ENCODE results near the gene LRRC56. TPM values are rescaled to one million over a fixed set of nuclear protein-coding genes. Genes with fewer than 3 reads are reported as not detected.

LRRC56 gene
- total and polyA plus RNA-seq, 2 of the 13 experiments (the other 11 are each of a cell fraction or from before 2014, with no cell fraction given) = 0.11 to 0.29 TPM

DNA sequence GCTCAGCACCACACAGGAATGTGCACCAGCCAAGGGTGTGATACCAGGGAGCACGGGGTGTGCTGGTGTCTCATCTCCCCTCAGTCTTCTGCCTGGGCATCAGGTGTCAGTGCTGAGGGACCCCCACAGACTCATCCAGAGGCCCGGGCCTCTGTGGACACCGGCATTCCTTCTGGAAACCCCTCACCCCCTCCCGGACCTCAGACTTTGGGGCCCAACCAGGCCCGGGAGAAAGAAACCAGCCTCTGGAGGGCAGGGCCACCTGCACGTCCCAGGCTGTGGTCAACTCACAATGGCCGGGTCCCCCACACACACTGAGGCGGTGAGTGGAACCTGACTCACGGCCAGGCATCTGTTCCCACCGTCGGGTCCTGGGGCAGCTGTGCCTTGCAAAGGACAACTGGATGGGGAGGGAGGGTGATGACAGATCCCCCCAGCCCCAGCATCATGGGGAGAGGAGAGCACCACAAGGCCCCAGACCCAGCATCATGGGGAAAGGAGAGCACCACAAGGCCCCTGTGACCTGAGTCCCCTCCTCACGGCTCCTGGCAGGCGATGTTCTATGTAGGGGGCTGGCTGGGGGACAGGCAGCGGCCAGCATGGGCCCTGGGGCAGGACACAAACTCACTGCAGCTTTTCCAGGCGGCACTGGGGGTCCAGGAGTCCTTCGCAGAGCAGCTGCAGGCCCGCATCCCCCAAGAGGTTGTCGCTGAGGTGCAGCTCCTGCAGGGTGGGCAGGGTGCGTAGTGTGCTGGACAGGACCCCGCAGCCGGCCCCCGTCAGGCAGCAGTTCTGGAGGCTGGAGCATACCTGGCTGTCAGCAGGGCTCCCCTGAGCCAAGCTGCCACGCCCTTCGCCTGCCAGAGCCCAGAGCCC is 37.9 kb upstream of the LRRC56 start:
- Histone ChIP-seq H3K4me3 (replicated peaks in 1 of 3; ENCODE audit: insufficient read depth in 1 of 3, low read depth in 2 of 3, low read length in 3 of 3) (no peak overlapping the region), H3K4me2 (ENCODE audit: low read depth, low read length) (no peak overlapping the region), H4K20me1 (ENCODE audit: insufficient read depth, low read length) (no peaks in the 10 kb centered on the region), H3K9ac (ENCODE audit: insufficient read depth, low read depth, low read length) (no peak overlapping the region), H3K9me3 (ENCODE audit: low read length) (no peaks in the 10 kb centered on the region), H3K36me3 (replicated peaks in 1 of 2; ENCODE audit: control insufficient read depth in 1 of 2, insufficient read depth in 2 of 2, low read length in 2 of 2) (peaks cover 37 to 59% of the 10 kb centered on the region in 2 experiments), H3K27ac (ENCODE audit: extremely low read length, insufficient read depth, low read length) (no peak overlapping the region), H2AFZ (ENCODE audit: low read length) (no peak overlapping the region), H3K27me3 (ENCODE audit: control insufficient read depth in 1 of 2, insufficient read depth in 2 of 2, low read length in 2 of 2) (no peaks in the 10 kb centered on the region), H3K79me2 (ENCODE audit: insufficient read depth, low read length) (peaks cover 11% of the 10 kb centered on the region), H3K4me1 (ENCODE audit: insufficient read depth, low read length) (peaks cover under 1% of the 10 kb centered on the region)
- DNase-seq (ENCODE audit: low spot score) (no peak), ATAC-seq (no peak), FAIRE-seq (no peak)
- WGBS (ENCODE audit: low lambda C conversion rate) = 97% methylated on average over 6 of the region's 24 CpGs
- POLR2A ChIA-PET = interaction anchor here (1.2 kb wide), 1 partner anchor 7 kb away, joined by 3 read pairs; the partner anchor contains the start of gene RNH1
- intact Hi-C loops (cut with micrococcal nuclease; ENCODE audit: unreplicated experiment) = no loop called here
- in situ Hi-C loops (cut with HindIII; ENCODE audit: extremely low pct_ligation_motif_present, low pct_unique_long_range_greater_than_20kb) = no loop called here
- no TSS peak for BruUV-seq (replicated peaks)
- CTCF ChIA-PET (ENCODE audit: low intra/inter-chr PET ratio, low total read pairs) = no interaction called here
- no peak for TF ChIP-seq HOXA3 (CRISPR knock-in tag; IDR thresholded peaks at IDR 0.05)
- no peak for TF ChIP-seq SP1 (IDR thresholded peaks at IDR 0.05)
- no peak for TF ChIP-seq SP1 (CRISPR knock-in tag; IDR thresholded peaks at IDR 0.05)
- peak; percentile 11 for TF ChIP-seq RBM22 (optimal IDR thresholded peaks at IDR 0.05; ENCODE audit: low read length)
- TF ChIP-seq HNRNPL (IDR thresholded peaks at IDR 0.05; ENCODE audit: low read depth, low read length) = no peak
- TF ChIP-seq, protein P1, sequence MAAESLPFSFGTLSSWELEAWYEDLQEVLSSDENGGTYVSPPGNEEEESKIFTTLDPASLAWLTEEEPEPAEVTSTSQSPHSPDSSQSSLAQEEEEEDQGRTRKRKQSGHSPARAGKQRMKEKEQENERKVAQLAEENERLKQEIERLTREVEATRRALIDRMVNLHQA (CRISPR knock-in tag; IDR thresholded peaks at IDR 0.05) = no peak
- TF ChIP-seq, protein P2, sequence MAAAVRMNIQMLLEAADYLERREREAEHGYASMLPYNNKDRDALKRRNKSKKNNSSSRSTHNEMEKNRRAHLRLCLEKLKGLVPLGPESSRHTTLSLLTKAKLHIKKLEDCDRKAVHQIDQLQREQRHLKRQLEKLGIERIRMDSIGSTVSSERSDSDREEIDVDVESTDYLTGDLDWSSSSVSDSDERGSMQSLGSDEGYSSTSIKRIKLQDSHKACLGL (CRISPR knock-in tag; IDR thresholded peaks at IDR 0.05) = no peak
- TF ChIP-seq POLR2A (IDR thresholded peaks at IDR 0.05; ENCODE audit: insufficient read depth in 1 of 2, low read depth in 2 of 2, low read length in 2 of 2) = 0 out of 4 replicates have a peak, but pooled peaks of 1 of the 2 experiments have one; percentile 7
- no peak for TF ChIP-seq ZNF10 (CRISPR knock-in tag; IDR thresholded peaks at IDR 0.05; ENCODE audit: borderline replicate concordance, low read depth)
- TF ChIP-seq, protein P3, sequence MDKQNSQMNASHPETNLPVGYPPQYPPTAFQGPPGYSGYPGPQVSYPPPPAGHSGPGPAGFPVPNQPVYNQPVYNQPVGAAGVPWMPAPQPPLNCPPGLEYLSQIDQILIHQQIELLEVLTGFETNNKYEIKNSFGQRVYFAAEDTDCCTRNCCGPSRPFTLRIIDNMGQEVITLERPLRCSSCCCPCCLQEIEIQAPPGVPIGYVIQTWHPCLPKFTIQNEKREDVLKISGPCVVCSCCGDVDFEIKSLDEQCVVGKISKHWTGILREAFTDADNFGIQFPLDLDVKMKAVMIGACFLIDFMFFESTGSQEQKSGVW (CRISPR knock-in tag; IDR thresholded peaks at IDR 0.05; ENCODE audit: borderline replicate concordance) = no peak
- TF ChIP-seq ZNF615 (CRISPR knock-in tag; IDR thresholded peaks at IDR 0.05; ENCODE audit: borderline replicate concordance) = no peak
- TF ChIP-seq ZBTB38 (CRISPR knock-in tag; IDR thresholded peaks at IDR 0.05) = no peak
- TF ChIP-seq, protein P4, sequence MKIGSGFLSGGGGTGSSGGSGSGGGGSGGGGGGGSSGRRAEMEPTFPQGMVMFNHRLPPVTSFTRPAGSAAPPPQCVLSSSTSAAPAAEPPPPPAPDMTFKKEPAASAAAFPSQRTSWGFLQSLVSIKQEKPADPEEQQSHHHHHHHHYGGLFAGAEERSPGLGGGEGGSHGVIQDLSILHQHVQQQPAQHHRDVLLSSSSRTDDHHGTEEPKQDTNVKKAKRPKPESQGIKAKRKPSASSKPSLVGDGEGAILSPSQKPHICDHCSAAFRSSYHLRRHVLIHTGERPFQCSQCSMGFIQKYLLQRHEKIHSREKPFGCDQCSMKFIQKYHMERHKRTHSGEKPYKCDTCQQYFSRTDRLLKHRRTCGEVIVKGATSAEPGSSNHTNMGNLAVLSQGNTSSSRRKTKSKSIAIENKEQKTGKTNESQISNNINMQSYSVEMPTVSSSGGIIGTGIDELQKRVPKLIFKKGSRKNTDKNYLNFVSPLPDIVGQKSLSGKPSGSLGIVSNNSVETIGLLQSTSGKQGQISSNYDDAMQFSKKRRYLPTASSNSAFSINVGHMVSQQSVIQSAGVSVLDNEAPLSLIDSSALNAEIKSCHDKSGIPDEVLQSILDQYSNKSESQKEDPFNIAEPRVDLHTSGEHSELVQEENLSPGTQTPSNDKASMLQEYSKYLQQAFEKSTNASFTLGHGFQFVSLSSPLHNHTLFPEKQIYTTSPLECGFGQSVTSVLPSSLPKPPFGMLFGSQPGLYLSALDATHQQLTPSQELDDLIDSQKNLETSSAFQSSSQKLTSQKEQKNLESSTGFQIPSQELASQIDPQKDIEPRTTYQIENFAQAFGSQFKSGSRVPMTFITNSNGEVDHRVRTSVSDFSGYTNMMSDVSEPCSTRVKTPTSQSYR (CRISPR knock-in tag; IDR thresholded peaks at IDR 0.05; ENCODE audit: borderline replicate concordance) = no peak
- TF ChIP-seq ZNF367 (CRISPR knock-in tag; IDR thresholded peaks at IDR 0.05; ENCODE audit: borderline replicate concordance) = no peak
- no peak for TF ChIP-seq NFE2L1 (CRISPR knock-in tag; IDR thresholded peaks at IDR 0.05; ENCODE audit: borderline replicate concordance)
- no peak for TF ChIP-seq KAT8 (CRISPR knock-in tag; IDR thresholded peaks at IDR 0.05)
